ENCODE measurements around the gene OVCA2.

Gene OVCA2

GRCh38 chr17:2054512-2055291, 12.9 kb downstream of the OVCA2 start, which contains the start of gene HIC1:
HIC1 (plus strand) TSS chr17:2055103; CDS start chr17:2056691, 1,588 bp downstream.
- DNase-seq = peak; percentile 82

GRCh38 chr17:2055292-2056205, 13.7 kb downstream of the OVCA2 start:
- no peak for DNase-seq

GRCh38 chr17:2056206-2057174, 14.7 kb downstream of the OVCA2 start:
- peak; percentile 54 for DNase-seq

- peak; percentile 30 for DNase-seq
Measured at GRCh38 chr17:2057175-2057759, 15.4 kb downstream of the OVCA2 start.

GRCh38 chr17:2057760-2058585, 16.2 kb downstream of the OVCA2 start:
- DNase-seq = peak; percentile 34

- peak; percentile 94 for DNase-seq
Measured at GRCh38 chr17:2058586-2059546, 17.0 kb downstream of the OVCA2 start.

- no peak for DNase-seq
Measured at GRCh38 chr17:2059547-2060384, 17.9 kb downstream of the OVCA2 start.

GRCh38 chr17:2060385-2060658, 18.5 kb downstream of the OVCA2 start:
- no peak for DNase-seq

GRCh38 chr17:2060681-2061440, 19.0 kb downstream of the OVCA2 start:
- peak; percentile 30 for DNase-seq

- DNase-seq = no peak
Measured at GRCh38 chr17:2061441-2061958, 19.7 kb downstream of the OVCA2 start.

- DNase-seq = no peak
Measured at GRCh38 chr17:2062571-2063183, 20.9 kb downstream of the OVCA2 start.

- DNase-seq = no peak
Measured at GRCh38 chr17:2063261-2064146, 21.7 kb downstream of the OVCA2 start.

GRCh38 chr17:2064147-2064489, 22.3 kb downstream of the OVCA2 start:
- no peak for DNase-seq

- DNase-seq = no peak
Measured at GRCh38 chr17:2064520-2064971, 22.7 kb downstream of the OVCA2 start.

- DNase-seq = peak; percentile 75
Measured at GRCh38 chr17:2064980-2065785, 23.4 kb downstream of the OVCA2 start.

- no peak for DNase-seq
Measured at GRCh38 chr17:2065949-2066400, 24.2 kb downstream of the OVCA2 start.
